GM13977 (cell line): Measurements from ENCODE around the gene GALNTL6.

Source experiments
- DNase-seq: peaks from one replicate; pipeline ENCODE4 v3.0.0; 2012; ENCODE audit warnings: low spot score
- CTCF ChIP-seq: IDR thresholded peaks from 2 replicates; pipeline ENCODE4 v1.5.1; 2012; ENCODE audit warnings: mild to moderate bottlenecking, control low read depth; ENCODE audit not compliant: insufficient read depth; ENCODE audit errors: extremely low read depth, missing control alignments
- in situ Hi-C: fragments of 300-500 bp; cut with MboI; formaldehyde crosslinking; loops from one replicate; pipeline ENCODE4 v1.12.0; 2022; ENCODE audit warnings: low sequenced_read_pairs, low pct_unique_long_range_greater_than_20kb, mixed read lengths, inconsistent platforms; ENCODE audit not compliant: unreplicated experiment

The GALNTL6 gene

GRCh38 chr4:172997856-172998255 is 1184.7 kb downstream of the GALNTL6 start:
- DNase-seq: no peak
- in situ Hi-C loops: no loop called here
- no peak for TF ChIP-seq CTCF

GRCh38 chr4:172998527-172999469 is 1185.6 kb downstream of the GALNTL6 start:
- TF ChIP-seq CTCF: no peak
- in situ Hi-C loops: no loop called here
- DNase-seq: no peak

DNA sequence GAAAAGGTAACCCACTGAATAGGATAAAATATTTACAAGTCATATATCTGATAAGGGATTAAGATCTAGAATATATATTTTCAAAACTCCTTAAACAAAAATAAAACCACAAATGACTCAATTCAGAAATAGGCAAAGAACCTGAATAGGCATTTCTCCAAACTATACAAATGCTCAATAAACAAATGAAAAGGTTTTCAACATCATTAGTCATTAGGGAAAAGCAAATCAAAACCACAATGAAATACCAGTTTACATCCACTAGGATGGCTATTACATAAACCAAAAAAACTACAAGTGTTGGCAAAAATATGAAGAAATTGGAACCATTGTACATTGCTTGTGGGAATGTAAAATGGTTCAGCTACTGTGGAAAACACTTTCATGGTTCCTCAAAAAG is 1188.4 kb downstream of the GALNTL6 start:
- DNase-seq: no peak
- in situ Hi-C loops: no loop called here
- no peak for TF ChIP-seq CTCF

DNA sequence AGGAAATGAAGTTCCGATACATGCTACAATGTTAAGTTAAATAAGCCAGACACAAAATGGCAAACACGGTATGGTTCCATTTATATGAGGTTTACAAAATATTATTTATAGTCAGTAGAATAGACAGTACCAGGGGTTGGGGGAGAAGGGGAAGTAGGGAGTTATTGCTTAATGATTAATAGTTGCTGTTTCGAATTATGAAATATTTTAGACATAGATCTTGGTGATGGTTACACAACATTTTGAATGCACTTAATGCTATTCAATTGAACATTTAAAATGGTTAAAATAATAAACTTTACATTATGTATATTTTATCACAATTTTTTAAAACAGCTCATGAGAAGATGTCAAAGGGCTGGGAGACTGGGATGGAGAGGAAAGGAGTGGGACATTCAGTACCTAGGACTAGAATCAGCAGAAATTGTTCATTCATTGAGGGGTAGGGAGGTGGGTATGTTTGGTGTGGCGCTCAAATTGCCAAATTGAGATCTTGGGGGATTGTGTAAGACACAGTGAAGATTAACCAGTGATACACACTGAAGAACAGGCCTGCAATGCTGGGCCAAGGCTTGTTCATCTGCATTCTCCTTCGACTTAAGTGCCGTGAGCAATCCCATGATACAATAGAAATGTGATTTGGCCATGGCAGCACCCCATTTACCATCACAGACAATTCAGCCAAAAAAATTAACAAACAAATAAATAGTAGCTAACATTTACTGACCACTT is 1189.8 kb downstream of the GALNTL6 start:
- TF ChIP-seq CTCF: no peak
- DNase-seq: no peak
- in situ Hi-C loops: no loop called here

- in situ Hi-C loops: no loop called here
- no peak for DNase-seq
- TF ChIP-seq CTCF: no peak
Observed at GRCh38 chr4:173005912-173006633, 1192.9 kb downstream of the GALNTL6 start.

DNA sequence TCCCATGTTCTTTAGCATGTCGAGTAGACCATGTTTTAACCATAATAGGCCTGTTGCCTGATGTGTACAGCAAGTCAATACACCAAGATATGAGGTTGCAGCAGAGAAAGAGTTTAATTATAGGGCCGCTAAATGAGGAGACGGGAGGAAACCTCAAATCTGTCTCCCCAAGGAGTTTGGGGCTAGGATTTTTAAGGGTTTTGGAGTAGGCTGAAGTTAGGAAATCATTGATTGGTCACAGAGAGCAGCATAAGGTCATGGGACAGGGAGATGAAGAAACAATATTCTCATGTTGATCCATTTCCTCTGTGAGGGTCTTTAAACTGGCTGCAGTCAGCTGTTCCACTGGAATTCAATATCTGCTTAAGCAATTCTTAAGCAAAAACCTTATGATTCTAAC is 1195.2 kb downstream of the GALNTL6 start:
- TF ChIP-seq CTCF: no peak
- no peak for DNase-seq
- in situ Hi-C loops: no loop called here
